COR-L47 (cell line): ENCODE results near the gene GPS2.
A peak's percentile ranks its signal among the peaks of the same experiment; 100 is the strongest.
"Not testable (repeated sequence)": the region's sequence is repeated elsewhere in the genome, so short reads cannot be mapped to it uniquely, and the experiment has no call there.

Source experiments
- DNase-seq: peaks from one replicate; lab custom pipeline; 2025; lab: John Stamatoyannopoulos, UW

Gene GPS2

DNA sequence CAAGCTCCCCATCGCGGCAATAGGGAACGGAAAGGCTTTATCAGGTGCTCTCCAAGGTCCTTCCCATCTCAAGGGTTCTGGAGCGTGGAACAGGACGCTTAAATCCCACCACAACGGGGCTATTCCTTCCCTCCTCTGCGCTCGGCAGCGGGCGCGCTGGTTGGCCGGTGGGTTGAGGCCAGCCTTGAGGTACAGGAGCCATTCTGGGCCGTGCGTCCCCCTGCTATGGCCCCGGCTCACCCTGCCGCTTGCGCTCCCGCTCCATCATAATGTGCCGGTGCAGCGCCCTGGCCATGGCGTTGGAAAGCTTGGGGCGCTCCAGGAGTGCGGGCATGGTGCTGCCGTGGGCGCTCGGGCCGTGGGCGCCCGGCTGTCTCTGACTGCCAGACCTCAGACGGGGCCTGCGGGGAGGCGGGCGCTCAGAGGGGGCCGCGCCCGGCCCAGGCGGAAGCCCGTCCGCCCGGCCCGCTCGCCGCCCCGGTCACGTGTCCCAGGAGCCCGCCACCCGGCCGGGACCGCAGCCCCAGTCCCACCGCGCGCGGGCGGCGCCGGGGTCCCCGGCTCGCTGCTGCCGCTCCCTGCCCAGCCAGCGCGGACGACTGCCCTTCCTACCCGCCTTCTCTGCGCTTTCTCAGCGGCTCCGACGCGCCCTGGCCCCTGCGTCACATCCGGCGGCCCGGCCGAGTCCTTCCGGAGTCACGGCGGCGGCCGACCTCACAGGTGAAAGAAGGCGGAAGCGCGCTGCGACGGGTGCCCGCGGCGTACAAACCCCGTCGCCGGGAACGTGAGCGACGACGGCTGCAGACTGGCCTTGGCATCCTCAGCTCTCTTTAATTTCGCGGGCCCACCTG is at the start of gene GPS2:
TSS of gene GPS2 (minus strand) at position 642 of the 851 bp plus-strand sequence. CDS start at position 334, 308 bp downstream.
- peak; percentile 55 for DNase-seq

- no peak for DNase-seq
Observed at GRCh38 chr17:7363311-7363710, 48.2 kb upstream of the GPS2 start.

DNA sequence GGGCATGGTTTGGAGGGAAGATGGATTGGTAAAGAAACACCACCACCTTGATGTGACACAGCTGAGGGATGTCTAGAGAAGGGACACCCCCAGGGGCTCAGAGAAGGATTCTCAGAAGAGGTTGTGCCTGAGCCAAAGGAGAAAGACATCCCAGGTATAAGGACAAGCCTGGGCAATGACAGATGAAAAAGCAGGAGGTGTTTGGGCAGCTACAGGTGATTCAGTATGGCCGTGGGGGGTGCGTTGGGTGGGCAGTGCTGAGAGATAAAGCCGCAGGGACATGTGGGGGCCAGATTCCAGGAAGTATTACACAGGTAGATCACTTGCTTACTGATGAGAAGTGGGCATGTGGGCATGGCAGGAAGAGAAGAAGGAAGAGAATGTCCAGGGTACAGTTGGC is 46.7 kb upstream of the GPS2 start:
- DNase-seq = no peak

GRCh38 chr17:7357381-7357780 is 42.2 kb upstream of the GPS2 start:
- no peak for DNase-seq

DNA sequence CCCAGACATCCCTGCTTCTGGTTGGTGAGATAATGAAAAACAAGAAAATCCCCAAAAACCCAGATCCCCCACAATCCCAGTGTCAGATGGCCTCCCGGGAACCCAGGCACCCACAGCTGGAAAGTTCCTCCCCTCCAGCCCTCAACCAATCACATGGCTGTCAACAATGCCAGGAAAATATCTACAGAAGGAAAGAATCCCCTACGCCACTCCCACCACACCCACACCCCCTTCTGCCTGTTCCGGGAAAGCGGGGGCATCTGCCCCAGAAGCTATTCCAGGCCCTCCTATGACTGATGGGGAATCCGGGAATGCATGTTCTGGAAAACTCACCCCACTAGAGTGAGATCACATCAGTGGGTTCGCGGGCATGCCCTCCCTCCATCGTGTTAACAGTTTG is 41.6 kb upstream of the GPS2 start:
- DNase-seq = no peak

DNA sequence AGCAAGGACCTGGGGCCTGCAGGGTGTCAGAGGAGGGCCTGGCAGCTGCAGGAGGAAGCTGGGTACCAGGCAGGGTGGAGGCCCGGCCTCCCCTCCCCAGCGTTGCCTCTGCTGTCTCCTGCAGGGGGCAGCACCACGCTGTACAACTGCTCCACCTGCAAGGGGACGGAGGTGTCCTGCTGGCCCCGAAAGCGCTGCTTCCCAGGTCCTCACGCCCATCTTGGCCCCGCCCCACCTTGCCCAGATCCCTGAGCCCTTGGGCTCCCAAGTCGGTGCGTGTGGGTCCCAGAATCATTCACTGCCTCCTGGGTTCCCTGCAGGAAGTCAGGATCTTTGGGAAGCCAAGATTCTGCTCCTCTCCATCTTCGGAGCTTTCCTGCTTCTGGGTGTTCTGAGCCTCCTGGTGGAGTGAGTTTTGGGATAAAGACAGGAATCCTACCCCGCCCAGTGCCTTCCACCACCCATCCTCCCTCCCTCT is 41.0 kb upstream of the GPS2 start:
- DNase-seq = peak; percentile 64

DNA sequence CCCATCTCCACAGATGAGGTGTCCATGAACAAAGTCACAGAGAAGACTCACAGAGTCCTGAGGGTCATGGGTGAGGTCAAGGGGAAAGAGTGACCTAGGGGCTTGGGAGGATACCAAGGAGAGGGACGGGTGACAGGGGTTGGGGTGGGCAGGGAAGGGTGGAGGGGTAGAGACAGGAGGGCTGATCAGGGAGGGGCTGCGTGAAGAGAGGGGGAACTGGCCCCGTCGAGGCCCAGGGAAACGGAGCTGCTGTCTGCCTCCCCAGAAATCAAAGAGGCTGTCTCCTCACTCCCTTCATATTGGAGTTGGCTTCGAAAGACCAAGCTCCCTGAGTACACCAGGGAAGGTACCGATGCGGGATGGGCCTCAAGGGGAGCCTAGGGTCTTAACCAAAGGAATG is 40.4 kb upstream of the GPS2 start:
- no peak for DNase-seq

DNA sequence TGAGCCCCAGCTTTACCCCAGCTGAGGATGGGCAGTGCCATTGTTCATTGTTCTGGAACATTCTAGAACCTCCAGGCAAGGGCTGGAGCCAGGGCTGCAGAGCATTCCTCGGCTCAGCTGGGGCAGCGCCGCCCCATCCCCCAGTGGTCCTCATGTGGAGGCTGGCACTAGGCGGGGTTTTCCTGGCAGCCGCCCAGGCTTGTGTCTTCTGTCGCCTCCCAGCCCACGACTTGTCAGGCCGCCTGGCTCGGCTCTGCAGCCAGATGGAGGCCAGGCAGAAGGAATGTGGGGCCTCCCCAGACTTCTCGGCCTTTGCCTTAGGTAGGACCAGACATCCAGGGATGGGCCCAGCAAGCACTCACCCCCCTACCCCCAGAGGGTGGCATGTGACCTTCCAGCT is 39.9 kb upstream of the GPS2 start, which contains the start of gene TMEM95:
TSS of gene TMEM95 (plus strand) at position 104 of the 400 bp plus-strand sequence. CDS start at position 153, 49 bp downstream.
- DNase-seq = no peak

GRCh38 chr17:7354262-7354843 is 39.2 kb upstream of the GPS2 start:
- DNase-seq = peak; percentile 53

- no peak for DNase-seq
Observed at GRCh38 chr17:7352910-7353635, 37.9 kb upstream of the GPS2 start.

- DNase-seq = no peak
Observed at GRCh38 chr17:7352503-7352889, 37.3 kb upstream of the GPS2 start.

DNA sequence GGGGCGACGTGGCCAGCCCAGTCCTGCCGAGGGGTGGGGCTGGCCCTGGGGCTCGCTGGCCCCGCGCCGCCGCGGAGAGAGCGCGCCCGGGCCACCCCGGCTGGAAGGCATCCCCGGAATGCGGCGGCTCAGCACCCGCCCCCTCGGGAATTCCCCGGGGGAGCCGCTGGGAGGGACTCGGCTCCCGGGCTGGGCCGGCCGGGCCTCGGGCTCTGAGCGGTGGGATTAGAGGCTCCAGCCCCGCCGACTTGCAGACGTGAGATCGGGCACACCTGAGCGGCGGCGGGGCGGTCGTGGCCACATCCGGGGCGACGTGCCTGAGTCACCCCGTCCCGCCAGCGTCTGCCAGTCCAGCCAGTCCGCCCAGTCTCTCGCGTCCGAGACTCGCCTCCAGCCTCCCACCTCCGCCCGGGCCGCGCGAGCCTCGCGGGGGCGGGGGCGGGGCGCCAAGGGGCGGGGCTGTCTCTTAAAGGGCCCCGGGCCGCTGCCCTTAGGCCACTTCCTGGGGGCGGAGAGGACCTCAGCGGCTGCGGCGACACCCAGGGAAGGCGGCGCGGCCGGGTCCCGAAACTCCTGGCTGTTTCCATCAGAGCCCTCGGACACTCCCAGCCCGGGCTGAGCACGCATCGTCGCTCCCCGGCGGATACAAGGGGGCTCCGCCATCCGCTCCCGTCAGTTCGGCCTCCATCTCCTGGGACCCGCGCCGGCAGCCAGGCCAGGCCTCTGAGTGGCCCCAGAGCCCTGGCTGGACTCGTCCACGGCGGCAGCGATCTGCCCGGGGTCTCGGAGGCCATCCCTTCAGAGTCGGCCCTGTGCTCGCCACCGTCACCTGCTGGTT is 36.7 kb upstream of the GPS2 start, which contains the start of gene KCTD11:
TSS of gene KCTD11 (plus strand) at position 498 of the 838 bp plus-strand sequence.
- no peak for DNase-seq

- DNase-seq = no peak
Observed at GRCh38 chr17:7348478-7349242, 33.5 kb upstream of the GPS2 start.

DNA sequence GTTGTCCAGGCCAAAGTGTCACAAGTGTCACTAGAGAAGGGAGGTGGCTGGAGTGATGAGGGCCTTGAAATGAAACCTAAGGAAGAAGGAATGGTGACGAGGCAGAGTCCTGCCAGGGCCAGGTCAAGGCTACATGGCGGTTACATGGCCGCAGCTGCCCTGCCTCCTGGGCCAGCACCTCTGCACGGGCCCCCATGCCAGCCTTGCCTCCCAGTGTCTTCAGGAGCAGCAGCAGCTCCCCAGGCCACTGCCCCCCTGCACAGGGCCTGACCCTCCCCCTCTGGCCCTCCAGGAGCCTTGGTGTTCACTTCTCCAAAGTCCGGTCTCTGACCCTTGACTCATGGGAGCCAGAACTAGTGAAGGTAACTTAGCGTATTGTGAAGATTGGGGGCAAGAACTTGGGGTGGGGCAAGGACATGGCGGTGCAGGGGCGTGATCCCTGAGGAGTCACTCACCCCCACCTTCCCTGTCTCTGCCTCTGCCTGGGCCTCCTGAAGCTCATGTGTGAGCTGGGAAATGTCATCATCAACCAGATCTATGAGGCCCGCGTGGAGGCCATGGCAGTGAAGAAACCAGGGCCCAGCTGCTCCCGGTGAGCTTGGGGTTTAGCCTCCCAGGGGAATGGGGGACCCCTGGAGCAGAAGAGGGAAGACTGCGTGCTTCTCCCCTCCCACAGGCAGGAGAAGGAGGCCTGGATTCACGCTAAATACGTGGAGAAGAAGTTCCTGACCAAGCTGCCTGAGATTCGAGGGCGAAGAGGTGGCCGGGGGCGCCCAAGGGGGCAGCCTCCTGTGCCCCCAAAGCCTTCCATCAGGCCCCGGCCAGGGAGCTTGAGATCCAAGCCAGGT is 32.7 kb upstream of the GPS2 start:
- DNase-seq = no peak

GRCh38 chr17:7346761-7347614 is 31.8 kb upstream of the GPS2 start:
- DNase-seq = no peak

- DNase-seq = no peak
Observed at GRCh38 chr17:7343250-7343649, 28.1 kb upstream of the GPS2 start.

DNA sequence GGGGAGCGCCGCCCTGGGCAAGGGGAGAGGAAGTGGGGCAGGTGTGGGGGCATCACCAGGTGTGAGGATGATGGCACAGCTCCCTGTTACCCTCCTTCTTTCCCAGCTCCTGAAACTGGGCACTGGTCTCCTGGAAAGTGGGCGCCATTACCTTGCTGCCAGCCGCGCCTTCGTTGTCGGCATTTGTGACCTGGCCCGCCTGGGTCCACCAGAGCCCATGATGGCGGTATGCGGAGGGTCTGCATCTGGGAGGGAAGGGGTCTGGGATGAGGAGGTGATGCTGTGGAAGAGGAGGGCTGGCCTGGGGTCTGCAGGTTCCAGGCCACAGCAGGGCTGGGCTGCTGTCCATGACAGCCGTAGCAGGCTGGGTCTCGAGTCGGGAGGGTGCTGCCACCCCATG is 26.7 kb upstream of the GPS2 start:
- no peak for DNase-seq

GRCh38 chr17:7340179-7340578 is 25.0 kb upstream of the GPS2 start:
- no peak for DNase-seq

- not testable (repeated sequence) for DNase-seq
Observed at GRCh38 chr17:7337600-7337999, 22.4 kb upstream of the GPS2 start.
